ENCODE data around the gene FOXN3.

- TF ChIP-seq CTCF (IDR thresholded peaks at IDR 0.05) (no peak), POLR2A (IDR thresholded peaks at IDR 0.05) (no peak)
These were observed 209.1 kb downstream of the FOXN3 start for GRCh38 chr14:89207925-89208328.
